ENCODE data around the gene IDNK.

DNA sequence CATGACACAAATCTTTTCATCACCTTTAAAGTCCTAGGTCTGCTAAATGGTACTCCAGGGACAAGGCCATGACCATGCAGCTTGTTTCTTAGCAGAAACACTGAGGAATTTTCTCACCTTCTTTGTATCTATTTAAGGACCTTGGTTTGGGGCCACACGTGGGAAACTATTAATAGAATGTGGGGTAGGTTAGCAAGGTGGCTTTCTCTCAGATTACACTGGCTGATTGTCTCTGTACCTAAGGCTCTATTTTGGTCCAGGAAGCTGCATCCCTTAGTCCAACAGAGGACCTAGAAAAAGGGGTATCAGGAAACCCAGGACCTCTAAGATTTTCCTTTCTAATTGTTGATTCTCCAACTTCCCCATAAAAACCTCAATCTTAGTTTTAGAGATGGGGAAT is 48.5 kb upstream of the IDNK start:
- TF ChIP-seq, protein P1, sequence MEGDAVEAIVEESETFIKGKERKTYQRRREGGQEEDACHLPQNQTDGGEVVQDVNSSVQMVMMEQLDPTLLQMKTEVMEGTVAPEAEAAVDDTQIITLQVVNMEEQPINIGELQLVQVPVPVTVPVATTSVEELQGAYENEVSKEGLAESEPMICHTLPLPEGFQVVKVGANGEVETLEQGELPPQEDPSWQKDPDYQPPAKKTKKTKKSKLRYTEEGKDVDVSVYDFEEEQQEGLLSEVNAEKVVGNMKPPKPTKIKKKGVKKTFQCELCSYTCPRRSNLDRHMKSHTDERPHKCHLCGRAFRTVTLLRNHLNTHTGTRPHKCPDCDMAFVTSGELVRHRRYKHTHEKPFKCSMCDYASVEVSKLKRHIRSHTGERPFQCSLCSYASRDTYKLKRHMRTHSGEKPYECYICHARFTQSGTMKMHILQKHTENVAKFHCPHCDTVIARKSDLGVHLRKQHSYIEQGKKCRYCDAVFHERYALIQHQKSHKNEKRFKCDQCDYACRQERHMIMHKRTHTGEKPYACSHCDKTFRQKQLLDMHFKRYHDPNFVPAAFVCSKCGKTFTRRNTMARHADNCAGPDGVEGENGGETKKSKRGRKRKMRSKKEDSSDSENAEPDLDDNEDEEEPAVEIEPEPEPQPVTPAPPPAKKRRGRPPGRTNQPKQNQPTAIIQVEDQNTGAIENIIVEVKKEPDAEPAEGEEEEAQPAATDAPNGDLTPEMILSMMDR (optimal IDR thresholded peaks at IDR 0.05 in 1 of 3, IDR thresholded peaks at IDR 0.05 in 1 of 3, conservative IDR thresholded peaks at IDR 0.05 in 1 of 3; ENCODE audit: extremely low read depth in 1 of 3, insufficient read depth in 2 of 3, low read length in 3 of 3): no peak
- TF ChIP-seq EZH2 (IDR thresholded peaks at IDR 0.05; ENCODE audit: low read length): no peak

Measured in keratinocyte (primary cell).